ENCODE measurements around the gene ZBTB44.
"Not testable (repeated sequence)": the region's sequence is repeated elsewhere in the genome, so short reads cannot be mapped to it uniquely, and the experiment has no call there.

ZBTB44 gene

DNA sequence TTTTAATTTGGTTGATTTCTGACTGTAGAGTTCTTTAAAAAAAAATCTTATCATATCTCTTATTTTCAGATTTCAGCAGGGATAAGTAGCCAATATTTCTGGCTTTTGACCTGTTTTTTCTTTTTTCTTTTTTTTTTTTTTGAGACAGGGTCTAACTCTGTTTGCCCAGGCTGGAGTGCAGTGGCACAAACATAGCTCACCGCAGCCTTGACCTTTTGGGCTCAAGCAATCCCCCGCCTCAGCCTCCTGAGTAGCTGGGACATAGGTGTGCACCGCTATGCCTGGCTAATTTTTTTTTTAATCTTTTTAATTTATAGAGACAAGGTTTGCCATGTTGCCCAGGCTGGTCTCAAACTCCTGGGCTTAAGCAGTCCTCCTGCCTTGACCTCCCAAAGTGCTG is 23.9 kb upstream of the ZBTB44 start:
- TF ChIP-seq, protein P1, sequence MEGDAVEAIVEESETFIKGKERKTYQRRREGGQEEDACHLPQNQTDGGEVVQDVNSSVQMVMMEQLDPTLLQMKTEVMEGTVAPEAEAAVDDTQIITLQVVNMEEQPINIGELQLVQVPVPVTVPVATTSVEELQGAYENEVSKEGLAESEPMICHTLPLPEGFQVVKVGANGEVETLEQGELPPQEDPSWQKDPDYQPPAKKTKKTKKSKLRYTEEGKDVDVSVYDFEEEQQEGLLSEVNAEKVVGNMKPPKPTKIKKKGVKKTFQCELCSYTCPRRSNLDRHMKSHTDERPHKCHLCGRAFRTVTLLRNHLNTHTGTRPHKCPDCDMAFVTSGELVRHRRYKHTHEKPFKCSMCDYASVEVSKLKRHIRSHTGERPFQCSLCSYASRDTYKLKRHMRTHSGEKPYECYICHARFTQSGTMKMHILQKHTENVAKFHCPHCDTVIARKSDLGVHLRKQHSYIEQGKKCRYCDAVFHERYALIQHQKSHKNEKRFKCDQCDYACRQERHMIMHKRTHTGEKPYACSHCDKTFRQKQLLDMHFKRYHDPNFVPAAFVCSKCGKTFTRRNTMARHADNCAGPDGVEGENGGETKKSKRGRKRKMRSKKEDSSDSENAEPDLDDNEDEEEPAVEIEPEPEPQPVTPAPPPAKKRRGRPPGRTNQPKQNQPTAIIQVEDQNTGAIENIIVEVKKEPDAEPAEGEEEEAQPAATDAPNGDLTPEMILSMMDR (IDR thresholded peaks at IDR 0.05; ENCODE audit: control insufficient read depth, extremely low read depth, insufficient read depth), result no peak
- H3K4me3 ChIP-seq (ENCODE audit: low read depth, low read length), result no peak overlapping the region
- no peak for DNase-seq (ENCODE audit: low read depth)

DNA sequence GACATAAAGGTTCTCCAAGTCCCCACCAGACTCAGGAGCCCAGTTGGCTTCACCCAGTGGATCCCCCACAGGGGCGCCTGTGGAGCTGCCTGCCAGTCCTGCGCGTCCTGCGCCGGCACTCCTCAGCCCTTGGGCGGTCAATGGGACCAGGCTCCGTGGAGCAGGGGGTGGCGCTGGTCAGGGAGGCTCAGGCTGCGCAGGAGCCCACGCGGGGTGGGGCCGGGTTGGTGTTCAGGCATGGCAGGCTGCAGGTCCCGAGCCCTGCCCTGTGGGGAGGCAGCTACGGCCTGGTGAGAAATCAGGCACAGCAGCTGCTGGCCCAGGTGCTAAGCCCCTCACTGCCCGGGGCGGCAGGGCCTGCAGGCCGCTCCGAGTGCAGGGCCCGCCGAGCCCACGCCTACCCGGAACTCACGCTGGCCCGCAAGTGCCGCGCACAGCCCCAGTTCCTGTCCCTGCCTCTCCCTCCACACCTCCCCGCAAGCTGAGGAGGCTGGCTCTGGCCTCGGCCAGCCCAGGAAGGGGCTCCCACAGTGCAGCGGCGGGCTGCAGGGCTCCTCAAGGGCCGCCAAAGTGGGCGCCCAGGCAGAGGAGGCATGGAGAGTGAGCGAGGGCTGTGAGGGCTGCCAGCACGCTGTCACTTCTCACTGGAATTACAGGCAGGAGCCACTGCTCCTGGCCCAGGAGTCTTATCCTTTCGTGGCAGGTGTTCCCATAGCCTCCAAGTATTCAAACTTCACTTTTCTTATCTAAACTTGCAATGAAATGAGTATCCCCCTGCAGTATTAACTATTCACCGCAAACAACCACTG is 22.8 kb upstream of the ZBTB44 start:
- TF ChIP-seq, protein P1 (IDR thresholded peaks at IDR 0.05; ENCODE audit: control insufficient read depth, extremely low read depth, insufficient read depth), result no peak
- no peak overlapping the region for H3K4me3 ChIP-seq (ENCODE audit: low read depth, low read length)
- no peak for DNase-seq (ENCODE audit: low read depth)

DNA sequence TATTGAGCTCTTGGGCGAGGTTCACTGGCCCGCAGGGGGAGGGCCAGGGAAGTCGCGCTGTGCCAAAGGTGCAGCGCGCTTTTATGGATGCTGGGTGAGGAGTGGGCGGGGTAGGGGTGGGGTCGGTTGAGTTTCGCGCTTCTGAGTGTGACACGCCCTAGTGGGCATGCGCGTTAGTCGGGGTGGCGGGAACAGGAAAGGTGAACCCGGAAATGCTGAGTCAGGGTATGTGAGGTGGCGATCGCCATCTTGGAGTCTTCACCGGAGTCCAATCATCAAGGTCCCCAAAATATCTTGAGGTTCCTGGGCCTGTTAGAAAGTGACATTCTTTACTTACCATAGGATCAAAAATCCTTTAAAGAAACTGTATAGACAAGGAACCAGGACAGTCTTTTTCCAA is 16.7 kb upstream of the ZBTB44 start:
- DNase-seq (ENCODE audit: low read depth); H3K4me3 ChIP-seq (ENCODE audit: low read depth, low read length): not testable (repeated sequence)

DNA sequence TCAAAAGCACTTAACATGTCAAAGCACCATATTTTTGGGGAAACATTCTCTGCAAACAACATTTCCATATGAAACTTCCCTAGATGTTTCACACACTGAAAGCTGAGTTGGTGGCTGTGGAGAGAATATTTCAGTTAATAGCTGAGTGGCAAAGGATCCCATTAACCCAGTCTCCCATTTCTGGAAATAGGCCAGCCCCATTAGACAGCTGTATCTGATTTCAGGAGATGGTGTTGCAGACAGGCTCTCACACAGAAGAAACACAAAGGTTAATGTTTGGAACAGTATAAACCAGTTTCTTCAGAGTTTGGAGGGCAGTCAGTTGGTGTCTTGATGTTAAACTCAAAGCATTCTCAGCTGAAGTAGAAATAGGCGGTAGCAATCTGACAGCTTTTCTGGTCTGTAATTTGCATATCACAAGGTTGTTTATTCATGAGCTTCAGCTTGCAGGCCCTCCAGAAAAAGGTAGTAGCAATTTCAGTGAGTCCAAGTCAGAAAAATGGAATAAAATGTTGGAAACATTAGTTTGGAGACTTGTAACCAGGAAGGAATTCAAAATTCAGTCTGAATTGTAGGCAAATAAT is 15.5 kb upstream of the ZBTB44 start:
- no peak overlapping the region for H3K4me3 ChIP-seq (ENCODE audit: low read depth, low read length)
- TF ChIP-seq, protein P1 (IDR thresholded peaks at IDR 0.05; ENCODE audit: control insufficient read depth, extremely low read depth, insufficient read depth), result no peak
- no peak for DNase-seq (ENCODE audit: low read depth)

DNA sequence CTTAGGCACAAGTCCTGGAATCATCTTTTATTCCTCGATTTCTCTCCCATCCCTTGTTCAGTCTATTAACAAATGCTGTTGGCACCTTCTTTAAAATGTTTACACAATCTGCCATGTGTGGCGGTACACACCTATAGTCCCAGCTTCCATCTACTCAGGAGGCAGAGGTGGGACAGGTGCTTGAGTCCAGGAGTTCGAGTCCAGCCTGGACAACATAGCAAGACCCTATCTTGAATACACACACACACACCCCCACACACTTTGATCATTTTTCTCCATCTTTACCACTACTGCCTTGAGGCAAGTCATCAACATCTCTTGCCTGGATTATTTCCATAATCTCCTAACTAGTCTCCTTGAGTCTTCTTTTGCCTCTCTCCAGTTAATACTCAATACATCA is 13.7 kb upstream of the ZBTB44 start:
- H3K4me3 ChIP-seq (ENCODE audit: low read depth, low read length), result no peak overlapping the region
- TF ChIP-seq, protein P1 (IDR thresholded peaks at IDR 0.05; ENCODE audit: control insufficient read depth, extremely low read depth, insufficient read depth), result no peak
- DNase-seq (ENCODE audit: low read depth), result no peak

DNA sequence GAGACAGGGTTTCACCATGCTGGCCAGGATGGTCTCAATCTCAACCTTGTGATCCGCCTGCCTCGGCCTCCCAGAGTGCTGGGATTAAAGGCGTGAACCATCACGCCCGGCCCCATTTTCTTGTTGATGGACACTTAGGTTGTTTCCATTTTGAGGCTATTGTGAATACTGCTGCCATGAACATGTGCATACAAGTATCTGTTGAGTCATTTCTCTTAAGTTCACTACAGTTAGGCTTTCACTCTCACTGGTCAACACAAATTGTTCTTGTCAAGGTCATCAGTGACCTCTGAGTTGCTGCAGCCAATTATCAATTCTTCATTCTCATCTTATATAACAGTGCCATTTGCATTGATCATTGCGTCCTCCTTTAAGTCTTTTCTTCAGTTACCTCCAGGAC is 13.0 kb upstream of the ZBTB44 start:
- DNase-seq (ENCODE audit: low read depth), result no peak
- TF ChIP-seq, protein P1 (IDR thresholded peaks at IDR 0.05; ENCODE audit: control insufficient read depth, extremely low read depth, insufficient read depth), result no peak
- H3K4me3 ChIP-seq (ENCODE audit: low read depth, low read length), result no peak overlapping the region

DNA sequence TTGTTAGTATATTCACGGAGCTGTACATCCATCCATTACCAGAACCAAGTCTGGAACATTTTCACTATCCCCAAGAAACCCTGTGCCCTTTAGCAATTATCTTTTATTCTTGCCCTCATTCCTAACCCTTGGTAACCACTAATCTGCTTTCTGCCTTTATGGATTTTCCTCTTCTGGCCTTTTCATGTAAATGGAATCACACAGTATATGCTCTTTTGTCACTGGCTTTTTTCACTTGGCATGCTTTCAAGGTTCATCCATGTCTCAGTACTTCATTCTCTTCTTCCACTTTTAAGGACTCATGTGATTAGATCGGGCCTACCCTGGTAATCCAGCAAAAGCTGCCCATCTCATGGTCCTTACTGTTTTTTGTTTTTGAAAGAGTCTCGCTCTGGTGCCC is 11.0 kb upstream of the ZBTB44 start:
- H3K4me3 ChIP-seq (ENCODE audit: low read depth, low read length), result no peak overlapping the region
- DNase-seq (ENCODE audit: low read depth), result no peak
- TF ChIP-seq, protein P1 (IDR thresholded peaks at IDR 0.05; ENCODE audit: control insufficient read depth, extremely low read depth, insufficient read depth), result no peak

Data from LNCaP clone FGC (cell line).